Endodermal cell (in vitro differentiated cells): ENCODE results near the gene COA6. TPM values are rescaled to one million over a fixed set of nuclear protein-coding genes. Genes with fewer than 3 reads are reported as not detected.

Experiments
- DNase-seq: peaks from one replicate; pipeline ENCODE4 v3.0.0-alpha.2; 2017
- H3K27ac ChIP-seq: 2 replicates; pipeline ENCODE4 v1.5.1; 2013; ENCODE audit warnings: mild to moderate bottlenecking, low read depth, low read length, moderate library complexity
- H3K27me3 ChIP-seq: 2 replicates; pipeline ENCODE4 v1.6.1; 2013; ENCODE audit warnings: mild to moderate bottlenecking, low read length, moderate library complexity; ENCODE audit not compliant: insufficient read depth, control insufficient read depth, poor library complexity, severe bottlenecking
- H3K36me3 ChIP-seq: 2 replicates; pipeline ENCODE4 v1.7.0; 2013; ENCODE audit warnings: mild to moderate bottlenecking, low read length, moderate library complexity; ENCODE audit not compliant: control insufficient read depth, insufficient read depth
- H3K4me1 ChIP-seq: one replicate; pipeline ENCODE4 v1.7.0; 2013; ENCODE audit warnings: low read length; ENCODE audit not compliant: control insufficient read depth, insufficient read depth
- H3K4me3 ChIP-seq: 2 replicates; pipeline ENCODE4 v1.5.1; 2013; ENCODE audit warnings: mild to moderate bottlenecking, low read length, moderate library complexity
- H3K9ac ChIP-seq: 2 replicates; pipeline ENCODE4 v1.6.1; 2013; ENCODE audit warnings: mild to moderate bottlenecking, low read length, moderate library complexity; ENCODE audit not compliant: poor library complexity, severe bottlenecking; ENCODE audit errors: extremely low read depth
- H3K9me3 ChIP-seq: 2 replicates; pipeline ENCODE4 v1.6.1; 2013; ENCODE audit warnings: mild to moderate bottlenecking, low read length, moderate library complexity; ENCODE audit not compliant: control insufficient read depth
- H3K27ac Mint-ChIP-seq: 2 replicates; pipeline ENCODE4 v1.8.0; 2020; ENCODE audit warnings: mixed read lengths
- H3K27me3 Mint-ChIP-seq: 2 replicates; pipeline ENCODE4 v1.8.0; 2021; ENCODE audit warnings: mild to moderate bottlenecking, mixed read lengths; ENCODE audit not compliant: insufficient read depth
- H3K36me3 Mint-ChIP-seq: 2 replicates; pipeline ENCODE4 v1.8.0; 2020; ENCODE audit warnings: low read depth, mixed read lengths
- H3K4me1 Mint-ChIP-seq: 2 replicates; pipeline ENCODE4 v1.8.0; 2020; ENCODE audit warnings: mixed read lengths
- H3K4me3 Mint-ChIP-seq: 2 replicates; pipeline ENCODE4 v1.8.0; 2020; ENCODE audit warnings: mild to moderate bottlenecking, moderate library complexity, mixed read lengths
- H3K9me3 Mint-ChIP-seq: 2 replicates; pipeline ENCODE4 v1.8.0; 2020; ENCODE audit warnings: mild to moderate bottlenecking, mixed read lengths
- CTCF ChIP-seq: fragments of 200-600 bp; sonication (generic); conservative IDR thresholded peaks from 2 replicates; pipeline ENCODE4 v1.5.0; 2021; ENCODE audit warnings: antibody characterized with exemption, mild to moderate bottlenecking
- WGBS, 2 experiments: methylation state at CpG; one replicate each; pipeline versions ENCODE4 v1.1.5 to v1.1.7; 2013; ENCODE audit warnings: missing lambda C conversion rate in 2 of 2, mixed read lengths in 1 of 2; ENCODE audit not compliant: insufficient coverage in 1 of 2, insufficient read length in 1 of 2; 5-methylcytosine and 5-hydroxymethylcytosine counted together
- total RNA-seq, 2 donors: library from RNA; stranded (reverse); fragmentation: NEBNext Ultra II Directional in 1 of 2; extraction: Animal tissue kit (Norgen Biotek cat#: 25700) in 1 of 2; gene quantifications; 2 replicates in 1 of 2; 3 replicates in 1 of 2; pipeline ENCODE4 v1.2.1, GENCODE V29; 2021

Gene COA6
- total RNA-seq, 2 donors from 2014 or later: 33.9 to 37.4 TPM

GRCh38 chr1:234412830-234413229 lies 39.6 kb downstream of the COA6 start:
- no peaks in the 10 kb centered on the region for H3K4me1 ChIP-seq
- no peak overlapping the region for H3K4me3 ChIP-seq
- H3K9ac ChIP-seq: no peak overlapping the region
- no peaks in the 10 kb centered on the region for H3K27me3 ChIP-seq
- peaks cover 38% of the 10 kb centered on the region for H3K36me3 Mint-ChIP-seq
- no peaks in the 10 kb centered on the region for H3K9me3 Mint-ChIP-seq
- no peak for DNase-seq
- H3K36me3 ChIP-seq: peaks cover 18% of the 10 kb centered on the region
- TF ChIP-seq CTCF: no peak
- no peak overlapping the region for H3K4me3 Mint-ChIP-seq
- peaks cover 5% of the 10 kb centered on the region for H3K4me1 Mint-ChIP-seq
- no peaks in the 10 kb centered on the region for H3K27me3 Mint-ChIP-seq
- H3K27ac ChIP-seq: no peak overlapping the region
- no peaks in the 10 kb centered on the region for H3K9me3 ChIP-seq
- no peak overlapping the region for H3K27ac Mint-ChIP-seq
- WGBS, 2 experiments: 95 to 98% methylated on average over 9 to 11 of the region's 11 CpGs

GRCh38 chr1:234413485-234413884 lies 40.2 kb downstream of the COA6 start:
- DNase-seq: no peak
- Mint-ChIP-seq H3K4me1 (peaks cover 5% of the 10 kb centered on the region), H3K36me3 (peaks cover 40% of the 10 kb centered on the region), H3K27me3 (no peaks in the 10 kb centered on the region), H3K27ac (no peak overlapping the region), H3K4me3 (no peak overlapping the region), H3K9me3 (no peaks in the 10 kb centered on the region)
- 96 to 97% methylated on average over 9 of the region's 9 CpGs for WGBS, 2 experiments
- H3K27me3 ChIP-seq: no peaks in the 10 kb centered on the region
- no peak for TF ChIP-seq CTCF
- H3K4me1 ChIP-seq: no peaks in the 10 kb centered on the region
- H3K27ac ChIP-seq: no peak overlapping the region
- H3K9me3 ChIP-seq: no peaks in the 10 kb centered on the region
- H3K9ac ChIP-seq: no peak overlapping the region
- peaks cover 18% of the 10 kb centered on the region for H3K36me3 ChIP-seq
- no peak overlapping the region for H3K4me3 ChIP-seq

GRCh38 chr1:234413990-234414389 lies 40.7 kb downstream of the COA6 start:
- no peak for DNase-seq
- Mint-ChIP-seq H3K27me3 (no peaks in the 10 kb centered on the region), H3K9me3 (no peaks in the 10 kb centered on the region), H3K27ac (no peak overlapping the region), H3K36me3 (peaks cover 39% of the 10 kb centered on the region), H3K4me3 (no peak overlapping the region), H3K4me1 (peaks cover 5% of the 10 kb centered on the region)
- Histone ChIP-seq H3K4me3 (no peak overlapping the region), H3K9me3 (no peaks in the 10 kb centered on the region), H3K4me1 (no peaks in the 10 kb centered on the region), H3K9ac (no peak overlapping the region), H3K27ac (no peak overlapping the region), H3K36me3 (peaks cover 13% of the 10 kb centered on the region), H3K27me3 (no peaks in the 10 kb centered on the region)
- no peak for TF ChIP-seq CTCF
- 92% methylated on average over 4 of the region's 4 CpGs for WGBS, 2 experiments
